Neural cell (in vitro differentiated cells): Measurements from ENCODE around the gene TEN1.

Source experiments
- RAD21 ChIP-seq: fragments of 450-650 bp; conservative IDR thresholded peaks from 2 replicates; pipeline ENCODE4 v1.6.1; 2014; ENCODE audit warnings: antibody characterized with exemption, mild to moderate bottlenecking, moderate library complexity
- REST ChIP-seq: IDR thresholded peaks from 2 replicates; pipeline ENCODE4 v1.6.1; 2012; ENCODE audit warnings: borderline replicate concordance
- TF ChIP-seq, protein P1 (sequence below): fragments of 450-650 bp; IDR thresholded peaks from 2 replicates; pipeline ENCODE4 v1.5.1; 2014; ENCODE audit warnings: antibody characterized with exemption, mild to moderate bottlenecking, moderate library complexity; ENCODE audit not compliant: poor library complexity, severe bottlenecking

GRCh38 chr17:76032780-76033108, 53.7 kb downstream of the TEN1 start:
- TF ChIP-seq REST, result no peak
- no peak for TF ChIP-seq RAD21
- TF ChIP-seq, protein P1, sequence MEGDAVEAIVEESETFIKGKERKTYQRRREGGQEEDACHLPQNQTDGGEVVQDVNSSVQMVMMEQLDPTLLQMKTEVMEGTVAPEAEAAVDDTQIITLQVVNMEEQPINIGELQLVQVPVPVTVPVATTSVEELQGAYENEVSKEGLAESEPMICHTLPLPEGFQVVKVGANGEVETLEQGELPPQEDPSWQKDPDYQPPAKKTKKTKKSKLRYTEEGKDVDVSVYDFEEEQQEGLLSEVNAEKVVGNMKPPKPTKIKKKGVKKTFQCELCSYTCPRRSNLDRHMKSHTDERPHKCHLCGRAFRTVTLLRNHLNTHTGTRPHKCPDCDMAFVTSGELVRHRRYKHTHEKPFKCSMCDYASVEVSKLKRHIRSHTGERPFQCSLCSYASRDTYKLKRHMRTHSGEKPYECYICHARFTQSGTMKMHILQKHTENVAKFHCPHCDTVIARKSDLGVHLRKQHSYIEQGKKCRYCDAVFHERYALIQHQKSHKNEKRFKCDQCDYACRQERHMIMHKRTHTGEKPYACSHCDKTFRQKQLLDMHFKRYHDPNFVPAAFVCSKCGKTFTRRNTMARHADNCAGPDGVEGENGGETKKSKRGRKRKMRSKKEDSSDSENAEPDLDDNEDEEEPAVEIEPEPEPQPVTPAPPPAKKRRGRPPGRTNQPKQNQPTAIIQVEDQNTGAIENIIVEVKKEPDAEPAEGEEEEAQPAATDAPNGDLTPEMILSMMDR, result no peak
